ENCODE results near the gene SEZ6.

SEZ6 gene

GRCh38 chr17:29021226-29021625, 15.4 kb upstream of the SEZ6 start:
- Histone ChIP-seq H3K4me3 (no peak overlapping the region), H3K36me3 (replicated peaks) (no peaks in the 10 kb centered on the region), H3K4me1 (no peaks in the 10 kb centered on the region), H3K27me3 (ENCODE audit: low read depth) (peaks cover 64% of the 10 kb centered on the region), H3K9me3 (no peaks in the 10 kb centered on the region)
- DNase-seq (ENCODE audit: low spot score in 2 of 2): no peak
- in situ Hi-C loops (cut with MboI; ENCODE audit: low sequenced_read_pairs): no loop called here

DNA sequence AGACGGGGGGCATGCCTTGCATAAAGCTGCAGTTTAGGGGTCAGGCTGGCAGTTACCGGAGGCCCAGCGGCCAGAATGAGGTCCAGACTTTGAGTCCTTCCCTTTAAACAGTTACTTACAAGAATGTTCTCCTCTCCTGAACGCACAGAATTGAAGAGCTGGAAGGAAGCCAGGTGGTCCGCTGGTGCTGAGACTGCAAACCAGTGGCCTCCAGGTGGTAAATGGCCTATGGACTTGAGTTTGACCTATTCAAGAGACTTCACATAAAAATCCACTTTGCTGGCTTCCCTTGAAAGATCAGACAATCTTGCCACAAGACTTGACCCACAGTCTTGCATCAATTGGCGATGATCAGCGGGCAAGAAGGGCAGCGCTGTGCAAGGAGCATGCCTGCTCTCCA, 14.7 kb upstream of the SEZ6 start:
- in situ Hi-C loops (cut with MboI; ENCODE audit: low sequenced_read_pairs): no loop called here
- H3K27me3 ChIP-seq (ENCODE audit: low read depth): peaks cover 58% of the 10 kb centered on the region
- H3K4me1 ChIP-seq: no peaks in the 10 kb centered on the region

DNA sequence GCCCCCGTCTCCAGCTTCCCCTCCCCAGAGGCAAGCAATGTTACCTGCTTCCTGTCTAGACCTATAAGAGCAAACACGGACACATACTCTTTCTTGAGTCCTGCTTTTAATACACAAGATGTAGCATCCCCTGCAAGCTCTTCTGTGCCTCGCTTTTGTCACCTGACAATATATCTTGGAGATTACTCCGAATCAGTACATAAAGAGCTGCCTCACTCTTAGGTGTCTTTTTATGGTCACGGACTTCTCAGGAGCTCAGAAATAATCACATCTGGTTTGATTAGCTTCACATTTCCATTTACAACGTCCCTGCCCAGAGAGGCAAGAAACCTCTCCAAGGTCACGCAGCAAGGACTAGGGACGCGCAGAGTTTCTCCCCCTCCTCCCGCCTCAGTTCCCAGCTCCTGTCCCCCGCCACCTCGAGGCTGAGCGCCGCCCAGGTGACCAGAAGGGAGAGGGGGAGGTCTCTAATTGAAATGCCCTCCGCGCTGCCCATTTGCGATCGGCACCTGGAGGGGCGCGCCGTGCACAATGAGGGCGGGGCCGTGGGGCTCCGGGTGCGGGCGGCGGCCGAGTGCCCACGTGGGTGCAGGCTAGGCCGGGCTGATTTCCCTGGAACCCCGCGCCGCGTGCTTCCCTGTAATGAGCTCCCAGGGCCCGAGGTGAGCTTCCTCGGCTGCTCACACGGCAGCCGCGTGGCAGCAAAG, 13.8 kb upstream of the SEZ6 start:
- peaks cover 56% of the 10 kb centered on the region for H3K27me3 ChIP-seq (ENCODE audit: low read depth)
- DNase-seq (ENCODE audit: low spot score in 2 of 2): no peak
- no peaks in the 10 kb centered on the region for H3K36me3 ChIP-seq (replicated peaks)
- no peak overlapping the region for H3K4me3 ChIP-seq
- H3K4me1 ChIP-seq: no peaks in the 10 kb centered on the region
- H3K9me3 ChIP-seq: no peaks in the 10 kb centered on the region
- in situ Hi-C loops (cut with MboI; ENCODE audit: low sequenced_read_pairs): no loop called here

More for the DNA sequence above, 14.7 kb upstream of the SEZ6 start:
- Histone ChIP-seq H3K36me3 (replicated peaks) (no peaks in the 10 kb centered on the region), H3K4me3 (no peak overlapping the region), H3K9me3 (no peaks in the 10 kb centered on the region)
- DNase-seq (ENCODE audit: low spot score in 2 of 2): no peak

DNA sequence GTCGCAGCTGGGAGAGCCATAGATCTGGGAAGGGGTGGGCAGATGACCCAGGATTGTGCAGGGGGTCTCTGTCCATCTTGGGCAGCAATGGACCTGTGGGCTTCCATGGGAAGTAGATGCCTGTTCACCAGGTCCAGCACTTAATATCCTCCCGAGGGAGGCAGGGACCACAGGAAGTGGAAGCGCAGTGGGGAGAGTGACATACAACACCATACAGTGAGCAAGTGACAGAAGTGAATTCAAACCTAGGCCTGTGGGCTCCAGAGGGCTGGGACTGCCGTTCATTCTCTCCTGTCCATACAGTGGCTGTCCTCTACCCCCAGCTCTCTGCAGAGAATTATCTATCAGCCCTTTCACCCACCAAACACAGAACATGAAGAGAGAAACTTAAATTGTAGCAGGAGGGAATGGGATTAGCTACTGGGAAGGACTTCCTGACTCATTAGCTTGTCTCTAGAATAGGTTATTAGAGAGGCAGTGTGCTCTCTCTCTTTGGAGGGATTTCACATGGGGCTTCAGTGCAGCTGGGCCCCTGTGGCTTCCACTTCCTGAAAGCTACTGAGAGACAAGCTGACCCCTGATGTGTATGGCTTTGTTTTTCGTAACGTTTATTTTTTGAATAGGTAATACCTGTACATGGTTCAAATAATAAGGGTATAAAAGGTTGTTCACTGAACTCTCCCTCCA, 13.1 kb upstream of the SEZ6 start:
- H3K27me3 ChIP-seq (ENCODE audit: low read depth): peaks cover 49% of the 10 kb centered on the region

GRCh38 chr17:29016345-29017210, 10.7 kb upstream of the SEZ6 start:
- no peak overlapping the region for H3K4me3 ChIP-seq
- H3K9me3 ChIP-seq: no peaks in the 10 kb centered on the region
- H3K36me3 ChIP-seq (replicated peaks): no peaks in the 10 kb centered on the region
- H3K27me3 ChIP-seq (ENCODE audit: low read depth): peaks cover 25% of the 10 kb centered on the region
- DNase-seq (ENCODE audit: low spot score in 2 of 2): no peak
- in situ Hi-C loops (cut with MboI; ENCODE audit: low sequenced_read_pairs): no loop called here
- no peaks in the 10 kb centered on the region for H3K4me1 ChIP-seq

More for the DNA sequence above, 13.1 kb upstream of the SEZ6 start:
- H3K4me1 ChIP-seq: no peaks in the 10 kb centered on the region
- H3K36me3 ChIP-seq (replicated peaks): no peaks in the 10 kb centered on the region
- H3K4me3 ChIP-seq: no peak overlapping the region
- DNase-seq (ENCODE audit: low spot score in 2 of 2): no peak
- in situ Hi-C loops (cut with MboI; ENCODE audit: low sequenced_read_pairs): no loop called here
- no peaks in the 10 kb centered on the region for H3K9me3 ChIP-seq

DNA sequence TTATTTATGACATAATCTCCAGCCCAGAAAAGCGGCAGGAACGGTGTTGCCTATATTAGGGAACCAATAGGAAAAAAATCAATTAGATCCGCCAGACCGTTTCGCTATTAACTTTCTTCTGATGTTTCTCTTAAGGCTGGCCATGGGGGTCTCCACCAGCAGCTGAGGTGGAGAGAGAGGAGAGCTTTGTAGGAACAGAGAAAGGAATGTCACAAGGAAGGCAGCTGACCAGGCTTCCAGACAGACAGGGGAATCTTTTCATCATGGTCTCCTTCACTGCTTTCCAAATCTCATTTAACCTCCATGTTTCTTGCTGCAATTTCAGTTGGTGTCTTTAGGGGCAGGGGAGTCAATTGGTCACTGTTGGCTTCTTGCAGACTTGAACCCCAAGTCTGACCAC, 8.9 kb upstream of the SEZ6 start:
- in situ Hi-C loops (cut with MboI; ENCODE audit: low sequenced_read_pairs): no loop called here
- Histone ChIP-seq H3K4me3 (no peak overlapping the region), H3K27me3 (ENCODE audit: low read depth) (peaks cover 16% of the 10 kb centered on the region)

DNA sequence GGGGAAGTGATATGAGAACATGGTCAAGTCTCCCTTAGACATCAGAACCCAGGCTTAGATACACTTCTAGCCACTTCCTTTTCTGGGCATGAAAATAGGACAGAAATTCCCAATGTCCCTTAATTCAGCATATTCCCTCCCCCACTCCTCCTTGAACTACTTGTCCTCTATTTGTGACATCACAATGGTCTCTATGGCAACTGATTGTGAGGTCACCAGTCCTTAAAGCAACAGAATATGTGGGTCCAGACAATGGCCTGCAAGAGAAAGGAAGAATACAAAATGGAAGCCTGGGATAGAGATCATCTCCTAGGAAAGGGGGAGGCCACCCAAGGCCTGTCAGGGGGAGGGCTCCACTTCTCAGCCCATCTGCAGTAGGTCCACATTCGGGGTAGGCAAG, 6.7 kb upstream of the SEZ6 start:
- in situ Hi-C loops (cut with MboI; ENCODE audit: low sequenced_read_pairs): no loop called here
- Histone ChIP-seq H3K27me3 (ENCODE audit: low read depth) (peaks cover 24% of the 10 kb centered on the region), H3K4me1 (no peaks in the 10 kb centered on the region), H3K9me3 (no peaks in the 10 kb centered on the region), H3K36me3 (replicated peaks) (no peaks in the 10 kb centered on the region), H3K4me3 (no peak overlapping the region)
- no peak for DNase-seq (ENCODE audit: low spot score in 2 of 2)

More for the DNA sequence above, 8.9 kb upstream of the SEZ6 start:
- DNase-seq (ENCODE audit: low spot score in 2 of 2): no peak
- H3K36me3 ChIP-seq (replicated peaks): no peaks in the 10 kb centered on the region
- no peaks in the 10 kb centered on the region for H3K4me1 ChIP-seq
- H3K9me3 ChIP-seq: no peaks in the 10 kb centered on the region

DNA sequence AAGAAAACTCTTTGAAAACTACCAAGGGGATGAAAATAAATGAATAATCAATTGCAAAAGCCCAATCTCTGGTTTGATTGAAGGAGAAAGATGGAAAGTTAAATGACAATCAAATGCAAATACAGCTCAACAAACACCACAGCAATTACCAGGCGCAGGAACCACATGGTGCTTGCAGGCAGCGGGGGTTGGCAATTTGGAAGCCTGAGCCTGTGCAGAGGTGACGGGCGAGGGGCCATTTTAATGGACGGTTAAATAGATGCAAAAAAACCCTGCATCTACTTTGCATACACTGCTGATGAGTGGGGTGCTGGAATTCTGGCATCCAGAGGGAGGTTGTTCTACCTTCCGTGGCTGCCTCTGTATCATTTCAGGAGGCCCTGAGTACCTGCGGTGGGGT, 4.8 kb upstream of the SEZ6 start:
- Histone ChIP-seq H3K4me1 (no peaks in the 10 kb centered on the region), H3K4me3 (no peak overlapping the region), H3K36me3 (replicated peaks) (no peaks in the 10 kb centered on the region), H3K27me3 (ENCODE audit: low read depth) (peaks cover 22% of the 10 kb centered on the region), H3K9me3 (no peaks in the 10 kb centered on the region)
- no peak for DNase-seq (ENCODE audit: low spot score in 2 of 2)
- in situ Hi-C loops (cut with MboI; ENCODE audit: low sequenced_read_pairs): no loop called here

DNA sequence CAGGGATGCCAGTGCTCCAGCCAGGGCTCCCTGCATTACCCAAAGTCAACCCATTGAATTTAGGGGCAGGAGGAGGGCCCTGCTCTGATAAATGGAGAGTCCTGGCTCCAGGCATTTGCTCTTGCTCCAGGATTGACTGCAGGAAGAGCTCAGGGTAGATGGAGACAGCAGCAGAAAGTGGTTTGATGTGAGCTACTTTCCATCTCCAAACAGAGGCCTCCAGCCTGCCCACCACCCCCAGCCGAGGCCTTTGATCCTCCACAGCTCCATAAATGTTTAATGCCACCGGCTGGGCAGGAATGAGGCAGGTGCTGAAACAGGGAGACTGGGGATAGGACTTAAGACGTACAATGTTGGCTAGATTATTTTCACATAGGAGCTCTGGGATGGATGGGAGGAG, 4.3 kb upstream of the SEZ6 start:
- H3K4me1 ChIP-seq: no peaks in the 10 kb centered on the region
- in situ Hi-C loops (cut with MboI; ENCODE audit: low sequenced_read_pairs): no loop called here
- H3K27me3 ChIP-seq (ENCODE audit: low read depth): peaks cover 21% of the 10 kb centered on the region
- H3K9me3 ChIP-seq: no peaks in the 10 kb centered on the region
- no peak overlapping the region for H3K4me3 ChIP-seq
- DNase-seq (ENCODE audit: low spot score in 2 of 2): no peak
- no peaks in the 10 kb centered on the region for H3K36me3 ChIP-seq (replicated peaks)

- Histone ChIP-seq H3K4me1 (no peaks in the 10 kb centered on the region), H3K9me3 (no peaks in the 10 kb centered on the region), H3K4me3 (no peak overlapping the region), H3K36me3 (replicated peaks) (no peaks in the 10 kb centered on the region), H3K27me3 (ENCODE audit: low read depth) (peaks cover 32% of the 10 kb centered on the region)
- DNase-seq (ENCODE audit: low spot score in 2 of 2): no peak
- in situ Hi-C loops (cut with MboI; ENCODE audit: low sequenced_read_pairs): no loop called here
These were observed 2.8 kb upstream of the SEZ6 start for GRCh38 chr17:29008591-29008990.

GRCh38 chr17:29007860-29008455, 2.1 kb upstream of the SEZ6 start:
- Histone ChIP-seq H3K9me3 (no peaks in the 10 kb centered on the region), H3K36me3 (replicated peaks) (no peaks in the 10 kb centered on the region), H3K4me3 (no peak overlapping the region), H3K4me1 (no peaks in the 10 kb centered on the region), H3K27me3 (ENCODE audit: low read depth) (peaks cover 39% of the 10 kb centered on the region)
- in situ Hi-C loops (cut with MboI; ENCODE audit: low sequenced_read_pairs): no loop called here
- no peak for DNase-seq (ENCODE audit: low spot score in 2 of 2)

- Histone ChIP-seq H3K27me3 (ENCODE audit: low read depth) (peaks cover 44% of the 10 kb centered on the region), H3K9me3 (no peaks in the 10 kb centered on the region), H3K36me3 (replicated peaks) (no peaks in the 10 kb centered on the region), H3K4me1 (no peaks in the 10 kb centered on the region), H3K4me3 (no peak overlapping the region)
- in situ Hi-C loops (cut with MboI; ENCODE audit: low sequenced_read_pairs): no loop called here
- DNase-seq (ENCODE audit: low spot score in 2 of 2): no peak
These were observed 1.6 kb upstream of the SEZ6 start for GRCh38 chr17:29007456-29007855.

DNA sequence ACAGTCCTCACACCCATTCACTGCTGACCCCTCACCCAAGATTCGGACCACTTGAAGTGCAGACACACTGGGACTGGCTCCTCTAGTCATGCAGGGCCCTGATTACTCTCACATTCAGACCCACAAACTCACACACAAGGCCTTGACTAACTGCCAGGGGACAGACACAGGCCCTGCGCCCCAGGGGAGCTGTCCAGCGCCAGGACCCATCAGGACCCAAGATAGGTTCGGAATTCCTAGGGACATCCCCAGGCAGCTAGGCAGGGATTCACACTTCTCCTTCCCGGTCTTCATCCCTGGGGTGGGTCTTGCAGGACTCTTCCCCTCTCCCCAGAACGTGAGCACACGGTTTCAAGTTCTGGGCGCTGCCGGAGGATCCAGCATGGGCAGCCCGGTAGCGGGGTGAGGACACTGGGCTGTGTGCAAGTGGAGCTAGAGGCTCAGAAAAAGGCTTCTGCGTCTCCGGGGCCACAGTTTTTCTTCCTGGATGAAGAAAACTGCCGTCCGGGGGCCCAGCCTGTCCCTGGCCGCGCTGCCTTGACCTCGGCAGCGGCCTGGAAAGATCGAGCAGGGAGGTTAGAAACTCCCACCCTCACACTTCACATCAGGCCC, 1.6 kb downstream of the SEZ6 start:
- peak in 1 of 2 experiments; percentile 30 for DNase-seq (ENCODE audit: low spot score in 2 of 2)
- H3K9me3 ChIP-seq: no peaks in the 10 kb centered on the region
- H3K4me3 ChIP-seq: no peak overlapping the region
- in situ Hi-C loops (cut with MboI; ENCODE audit: low sequenced_read_pairs): no loop called here
- H3K27me3 ChIP-seq (ENCODE audit: low read depth): peaks cover 61% of the 10 kb centered on the region
- no peaks in the 10 kb centered on the region for H3K4me1 ChIP-seq
- no peaks in the 10 kb centered on the region for H3K36me3 ChIP-seq (replicated peaks)
